ENCODE measurements around the gene AMBP.

GRCh38 chr9:114125476-114126013 lies 47.4 kb upstream of the AMBP start:
- TF ChIP-seq CTCF (IDR thresholded peaks at IDR 0.05; ENCODE audit: low read depth, low read length, poor library complexity, severe bottlenecking) (no peak), EZH2phosphoT487 (IDR thresholded peaks at IDR 0.05; ENCODE audit: borderline replicate concordance, low read length) (no peak)

Measured in DOHH2 (cell line).